ENCODE results near the gene CPXM2. TPM values are rescaled to one million over a fixed set of nuclear protein-coding genes. Genes with fewer than 3 reads are reported as not detected.

The CPXM2 gene
- total RNA-seq, 6 donors from 2014 or later = 0.61 to 10.2 (median 3.1) TPM

DNA sequence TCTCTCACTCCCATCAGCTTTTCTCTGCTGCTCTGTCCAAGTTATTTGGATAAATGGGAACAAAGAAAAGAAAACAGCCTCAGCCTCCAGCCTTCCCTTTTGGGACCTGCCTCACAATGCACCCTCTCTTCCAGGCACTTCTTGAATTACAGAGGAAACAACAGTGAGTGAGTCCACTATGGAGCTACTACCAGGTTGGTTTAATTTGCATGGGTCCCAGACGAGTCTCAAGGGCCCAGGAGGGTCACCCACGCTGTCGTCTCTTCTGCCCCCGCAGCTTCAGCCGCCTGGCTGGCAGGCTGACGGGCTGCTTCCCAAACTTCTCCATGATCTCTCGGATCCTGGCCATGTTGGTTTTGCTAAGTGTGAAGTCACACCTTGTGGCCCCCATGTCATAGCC lies 145.1 kb downstream of the CPXM2 start:
- Histone ChIP-seq H3K27ac (no peak overlapping the region), H3K36me3 (no peaks in the 10 kb centered on the region), H3K9me3 (no peaks in the 10 kb centered on the region), H3K27me3 (peaks cover 0 to 5% (median 0%) of the 10 kb centered on the region in 4 donors), H3K4me3 (no peak overlapping the region), H3K4me1 (no peaks in the 10 kb centered on the region)
- DNase-seq = peak in 1 of 2 donors; percentile 31
- TF ChIP-seq POLR2A (IDR thresholded peaks at IDR 0.05) (no peak), EP300 (IDR thresholded peaks at IDR 0.05) (no peak), POLR2AphosphoS5 (IDR thresholded peaks at IDR 0.05) (no peak)
- TF ChIP-seq, protein P1, sequence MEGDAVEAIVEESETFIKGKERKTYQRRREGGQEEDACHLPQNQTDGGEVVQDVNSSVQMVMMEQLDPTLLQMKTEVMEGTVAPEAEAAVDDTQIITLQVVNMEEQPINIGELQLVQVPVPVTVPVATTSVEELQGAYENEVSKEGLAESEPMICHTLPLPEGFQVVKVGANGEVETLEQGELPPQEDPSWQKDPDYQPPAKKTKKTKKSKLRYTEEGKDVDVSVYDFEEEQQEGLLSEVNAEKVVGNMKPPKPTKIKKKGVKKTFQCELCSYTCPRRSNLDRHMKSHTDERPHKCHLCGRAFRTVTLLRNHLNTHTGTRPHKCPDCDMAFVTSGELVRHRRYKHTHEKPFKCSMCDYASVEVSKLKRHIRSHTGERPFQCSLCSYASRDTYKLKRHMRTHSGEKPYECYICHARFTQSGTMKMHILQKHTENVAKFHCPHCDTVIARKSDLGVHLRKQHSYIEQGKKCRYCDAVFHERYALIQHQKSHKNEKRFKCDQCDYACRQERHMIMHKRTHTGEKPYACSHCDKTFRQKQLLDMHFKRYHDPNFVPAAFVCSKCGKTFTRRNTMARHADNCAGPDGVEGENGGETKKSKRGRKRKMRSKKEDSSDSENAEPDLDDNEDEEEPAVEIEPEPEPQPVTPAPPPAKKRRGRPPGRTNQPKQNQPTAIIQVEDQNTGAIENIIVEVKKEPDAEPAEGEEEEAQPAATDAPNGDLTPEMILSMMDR (IDR thresholded peaks at IDR 0.05) = no peak
- no peak for ATAC-seq (ENCODE audit: low FRiP score in 2 of 2)
- WGBS, 2 donors = 71 to 72% methylated on average over 6 to 7 of the region's 7 CpGs

DNA sequence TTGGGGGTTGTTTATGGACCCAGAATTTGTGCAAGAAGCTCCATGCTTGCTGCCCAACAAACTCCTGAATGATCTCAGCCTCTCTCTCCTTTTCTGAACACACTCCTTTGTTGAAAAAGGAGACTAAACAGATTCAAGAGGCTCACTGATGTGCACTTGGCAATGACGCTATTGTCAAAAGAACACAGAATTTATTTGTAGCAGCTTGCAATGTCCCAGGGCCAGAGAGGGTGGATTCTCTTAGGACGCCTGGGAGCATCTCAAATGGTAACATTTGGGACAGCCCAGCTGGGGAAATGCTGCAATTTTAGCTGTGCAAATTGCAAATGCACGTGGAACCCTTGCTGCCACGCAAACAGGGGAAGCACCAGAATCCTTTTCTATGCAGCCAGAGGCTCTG lies 145.5 kb downstream of the CPXM2 start:
- no peak for ATAC-seq (ENCODE audit: low FRiP score in 2 of 2)

DNA sequence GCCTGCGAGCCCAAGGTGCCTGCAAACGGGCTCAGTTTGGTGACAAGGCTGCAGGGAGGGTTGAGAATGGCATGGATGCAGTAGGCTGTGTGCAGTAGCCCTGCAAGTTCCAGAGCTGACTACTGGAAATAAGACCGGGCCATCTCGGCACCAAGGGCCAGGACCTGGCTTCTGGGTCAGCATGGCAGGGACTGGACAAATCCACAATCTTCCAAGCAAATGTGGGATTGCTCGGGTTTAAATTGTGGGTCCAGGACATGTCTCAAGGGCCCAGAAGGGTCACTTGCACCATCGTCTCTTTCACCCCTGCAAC lies 147.4 kb downstream of the CPXM2 start:
- TF ChIP-seq, protein P1 (IDR thresholded peaks at IDR 0.05) = no peak
- no peak for TF ChIP-seq POLR2AphosphoS5 (IDR thresholded peaks at IDR 0.05)
- no peak for TF ChIP-seq POLR2A (IDR thresholded peaks at IDR 0.05)
- no peak for TF ChIP-seq EP300 (IDR thresholded peaks at IDR 0.05)
- 71 to 82% methylated on average over 5 to 6 of the region's 6 CpGs for WGBS, 2 donors
- DNase-seq (no peak), ATAC-seq (ENCODE audit: low FRiP score in 2 of 2) (no peak)
- Histone ChIP-seq H3K4me3 (no peak overlapping the region), H3K27ac (no peak overlapping the region), H3K27me3 (peaks cover 0 to 5% (median 0%) of the 10 kb centered on the region in 4 donors), H3K36me3 (no peaks in the 10 kb centered on the region), H3K4me1 (no peaks in the 10 kb centered on the region), H3K9me3 (no peaks in the 10 kb centered on the region)

More for the DNA sequence above, 145.5 kb downstream of the CPXM2 start:
- Histone ChIP-seq H3K9me3 (no peaks in the 10 kb centered on the region), H3K27me3 (peaks cover 0 to 5% (median 0%) of the 10 kb centered on the region in 4 donors), H3K27ac (no peak overlapping the region), H3K4me1 (no peaks in the 10 kb centered on the region), H3K4me3 (no peak overlapping the region), H3K36me3 (no peaks in the 10 kb centered on the region)
- DNase-seq = no peak
- no peak for TF ChIP-seq POLR2AphosphoS5 (IDR thresholded peaks at IDR 0.05)
- 50 to 58% methylated on average over 4 of the region's 4 CpGs for WGBS, 2 donors

DNA sequence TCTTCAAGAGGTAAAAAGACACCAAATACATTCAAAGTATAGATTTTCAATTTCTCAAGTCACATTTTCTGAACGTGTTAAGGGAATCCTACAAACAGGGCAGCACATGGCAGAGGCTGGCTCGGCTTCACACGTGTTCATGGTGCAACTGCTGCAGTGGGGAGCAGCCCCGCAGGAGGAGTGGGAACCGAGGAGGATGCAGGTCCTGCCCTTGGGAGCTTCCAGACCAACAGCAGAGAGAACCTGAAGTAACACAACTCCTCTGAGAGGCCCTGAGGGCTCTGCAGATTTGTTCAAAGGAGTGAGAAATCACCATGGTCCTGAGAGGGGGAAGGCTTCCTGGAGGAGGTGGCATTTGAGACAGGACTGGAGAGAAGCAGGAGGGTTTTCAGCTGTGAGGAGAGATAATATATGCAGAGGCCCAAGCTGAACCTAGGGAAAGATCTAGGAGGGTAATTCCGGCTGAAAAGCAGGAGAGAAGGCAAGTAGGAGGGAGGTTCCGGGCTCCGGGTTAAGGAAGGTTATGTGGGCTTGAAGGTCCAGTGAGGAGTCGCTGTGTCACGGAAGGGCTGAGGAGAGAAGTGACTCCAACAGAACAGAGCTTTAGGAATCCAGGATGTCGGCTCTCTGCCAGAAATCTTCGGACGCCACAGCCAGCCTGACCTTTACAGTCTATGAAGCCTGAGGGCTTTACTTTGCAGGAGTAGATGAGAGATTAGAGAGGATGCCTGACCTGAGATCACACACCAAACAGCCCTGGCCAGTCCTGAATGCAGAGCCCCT lies 148.0 kb downstream of the CPXM2 start:
- 50 to 62% methylated on average over 13 of the region's 13 CpGs for WGBS, 2 donors
- Histone ChIP-seq H3K9me3 (no peaks in the 10 kb centered on the region), H3K4me1 (no peaks in the 10 kb centered on the region), H3K4me3 (no peak overlapping the region), H3K36me3 (no peaks in the 10 kb centered on the region), H3K27me3 (peaks cover 0 to 5% (median 0%) of the 10 kb centered on the region in 4 donors), H3K27ac (no peak overlapping the region)
- no peak for TF ChIP-seq POLR2AphosphoS5 (IDR thresholded peaks at IDR 0.05)
- no peak for TF ChIP-seq EP300 (IDR thresholded peaks at IDR 0.05)
- no peak for TF ChIP-seq POLR2A (IDR thresholded peaks at IDR 0.05)
- TF ChIP-seq, protein P1 (IDR thresholded peaks at IDR 0.05) = no peak
- ATAC-seq (ENCODE audit: low FRiP score in 2 of 2) (peak in 1 of 2 donors; percentile 13), DNase-seq (no peak)

DNA sequence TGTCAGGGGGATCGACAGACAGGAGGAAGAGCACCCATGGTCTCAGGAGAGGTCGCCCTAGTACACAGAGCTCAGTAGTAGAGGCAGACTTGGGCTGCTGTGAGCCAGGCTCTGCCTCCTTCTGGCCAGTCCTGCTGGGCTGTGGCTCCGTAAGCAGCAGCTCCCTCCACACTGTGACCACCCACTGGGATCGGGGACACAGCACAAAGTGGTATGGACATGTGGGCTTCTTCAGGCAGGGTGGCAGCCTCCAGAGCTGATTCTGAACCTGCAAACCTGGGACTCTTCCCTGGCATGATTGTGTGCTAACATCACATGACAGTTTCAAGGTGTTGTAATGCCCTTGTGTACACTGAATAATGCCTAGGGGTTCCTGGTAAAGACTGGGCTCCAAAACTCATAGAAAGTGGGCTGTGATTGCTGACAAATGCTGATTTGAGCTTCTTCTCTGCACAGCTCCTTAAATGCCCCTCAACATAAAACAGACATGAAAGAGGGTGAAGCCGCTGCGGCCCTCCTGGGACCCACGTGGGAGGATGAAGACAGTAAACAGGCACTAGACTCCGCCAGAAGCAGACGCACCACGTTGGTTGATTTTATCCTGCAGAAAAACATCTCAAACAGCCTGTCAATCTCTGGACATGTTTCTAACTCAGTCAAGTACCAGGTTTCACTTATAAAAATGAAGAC lies 148.7 kb downstream of the CPXM2 start:
- TF ChIP-seq POLR2AphosphoS5 (IDR thresholded peaks at IDR 0.05) = no peak
- H3K4me3 ChIP-seq = no peak overlapping the region
- no peak overlapping the region for H3K27ac ChIP-seq
- H3K27me3 ChIP-seq = peaks cover 0 to 5% (median 0%) of the 10 kb centered on the region in 4 donors
- no peak for DNase-seq
- 59 to 77% methylated on average over 10 of the region's 10 CpGs for WGBS, 2 donors
- H3K36me3 ChIP-seq = no peaks in the 10 kb centered on the region
- ATAC-seq (ENCODE audit: low FRiP score in 2 of 2) = no peak
- no peaks in the 10 kb centered on the region for H3K9me3 ChIP-seq
- no peaks in the 10 kb centered on the region for H3K4me1 ChIP-seq
